K562 (cell line): Measurements from ENCODE around the gene UCP3. TPM values are rescaled to one million over a fixed set of nuclear protein-coding genes. Genes with fewer than 3 reads are reported as not detected.
A peak's percentile ranks its signal among the peaks of the same experiment; 100 is the strongest.

Experiments
- ATAC-seq: fragments of 200-7000 bp; cut with Tn5 transposase; 3 replicates; pipeline ENCODE4 v1.9.1; 2020; ENCODE audit warnings: moderate library complexity
- BruUV-seq: library from RNA; stranded (reverse); fragments of 400-500 nt; replicated peaks from 2 replicates; lab custom pipeline; 2021; lab: Mats Ljungman, UMichigan
- CTCF ChIA-PET: fragments of 300-600 bp; formaldehyde crosslinking; extraction: SDS; loops from one replicate; lab custom pipeline; 2021; ENCODE audit warnings: low intra/inter-chr PET ratio; lab: Yijun Ruan, JAX
- POLR2A ChIA-PET: fragments of 300-600, 350-650 bp; sonication (Branson Sonifier 250); formaldehyde crosslinking; extraction: SDS; loops from one replicate; lab custom pipeline; 2021; ENCODE audit warnings: antibody characterized with exemption, inconsistent platforms; lab: Yijun Ruan, JAX
- DNase-seq, 4 experiments: peaks; one replicate each; pipeline versions ENCODE4 v3.0.0 to v3.0.0-alpha.2; 2011 to 2018; ENCODE audit warnings: low spot score in 3 of 4, mixed read lengths in 3 of 4; ENCODE audit errors: extremely low read depth in 1 of 4
- FAIRE-seq: peaks from 2 replicates; lab custom pipeline; 2011; peaks lifted over from hg19 to GRCh38; lab: Jason Lieb, UNC
- H2AFZ ChIP-seq: 2 replicates; pipeline ENCODE4 v1.6.0; 2011; ENCODE audit warnings: low read depth, low read length, control low read depth, inconsistent platforms
- H3K27ac ChIP-seq: fragments of 200-600 bp; 3 replicates; pipeline ENCODE4 v1.8.0; 2011; ENCODE audit warnings: low read depth, mild to moderate bottlenecking, control low read depth, inconsistent platforms, low read length, moderate library complexity, mixed read lengths; ENCODE audit errors: extremely low read depth
- H3K27me3 ChIP-seq, 2 experiments: fragments of 300-600 bp in 1 of 2; 2 replicates in 1 of 2; 3 replicates in 1 of 2; pipeline versions ENCODE4 v1.6.0 to v1.8.0; 2011; ENCODE audit warnings: inconsistent platforms in 2 of 2, low read length in 2 of 2, mild to moderate bottlenecking in 1 of 2, mixed read lengths in 1 of 2, moderate library complexity in 1 of 2; ENCODE audit not compliant: control insufficient read depth in 2 of 2, insufficient read depth in 2 of 2
- H3K36me3 ChIP-seq: fragments of 300-600 bp; 3 replicates; pipeline ENCODE4 v1.8.0; 2011; ENCODE audit warnings: mild to moderate bottlenecking, low read length, inconsistent platforms; ENCODE audit not compliant: control insufficient read depth, insufficient read depth
- H3K4me1 ChIP-seq, 2 experiments: fragments of 200-600 bp in 1 of 2; replicated peaks in 1 of 2; 2 replicates in 1 of 2; 3 replicates in 1 of 2; pipeline versions ENCODE4 v1.5.1 to v1.8.0; 2011; ENCODE audit warnings: inconsistent platforms in 2 of 2, low read length in 2 of 2, mild to moderate bottlenecking in 1 of 2, mixed read lengths in 1 of 2, moderate library complexity in 1 of 2; ENCODE audit not compliant: control insufficient read depth in 2 of 2, insufficient read depth in 2 of 2
- H3K4me2 ChIP-seq: 2 replicates; pipeline ENCODE4 v1.6.1; 2011; ENCODE audit warnings: low read length, control low read depth, inconsistent platforms, mixed read lengths; ENCODE audit not compliant: insufficient read depth
- H3K4me3 ChIP-seq: fragments of 200-600 bp; sonication (generic), shearing (Covaris generic); 2 replicates; pipeline ENCODE4 v1.5.1; 2016; ENCODE audit warnings: control low read depth, inconsistent platforms
- H3K79me2 ChIP-seq: fragments of 200-600 bp; 3 replicates; pipeline ENCODE4 v1.8.0; 2011; ENCODE audit warnings: low read length, inconsistent platforms; ENCODE audit not compliant: control insufficient read depth, insufficient read depth
- H3K9ac ChIP-seq, 2 experiments: 2 replicates each; pipeline versions ENCODE4 v1.6.0 to v1.6.1; 2011; ENCODE audit warnings: low read depth in 2 of 2, low read length in 2 of 2, control low read depth in 1 of 2, inconsistent platforms in 1 of 2, mild to moderate bottlenecking in 1 of 2, mixed read lengths in 1 of 2; ENCODE audit not compliant: insufficient read depth in 1 of 2
- H3K9me1 ChIP-seq: one replicate; pipeline ENCODE4 v1.6.0; 2011; ENCODE audit warnings: inconsistent platforms, mild to moderate bottlenecking, low read length, moderate library complexity; ENCODE audit not compliant: control insufficient read depth, insufficient read depth
- H3K9me3 ChIP-seq: replicated peaks from 2 replicates; pipeline ENCODE4 v1.5.1; 2011; ENCODE audit warnings: low read depth, low read length, inconsistent platforms; ENCODE audit not compliant: control insufficient read depth, insufficient read depth
- H4K20me1 ChIP-seq: replicated peaks from 2 replicates; pipeline ENCODE4 v1.6.1; 2011; ENCODE audit warnings: low read length, inconsistent platforms, mixed read lengths; ENCODE audit not compliant: control insufficient read depth, insufficient read depth
- CTCF ChIP-seq, 3 experiments: IDR thresholded peaks in 2 of 3; conservative IDR thresholded peaks in 1 of 3; 2 replicates each; pipeline ENCODE4 v1.5.1; 2011 to 2012; ENCODE audit warnings: low read length in 3 of 3, mild to moderate bottlenecking in 3 of 3, control low read depth in 2 of 3, improper control_type of control experiment in 1 of 3, inconsistent platforms in 1 of 3, low read depth in 1 of 3, mixed read lengths in 1 of 3, moderate library complexity in 1 of 3; ENCODE audit not compliant: insufficient read depth in 2 of 3
- MCM7 ChIP-seq, 2 experiments: fragments of 450-650 bp; IDR thresholded peaks; 2 replicates each; pipeline ENCODE4 v1.6.1; 2016 to 2018
- RAD21 ChIP-seq, 2 experiments: fragments of 250-450 bp in 1 of 2; fragments of 450-650 bp in 1 of 2; sonication (Bioruptor Pico) in 1 of 2; formaldehyde crosslinking in 1 of 2; IDR thresholded peaks in 1 of 2; conservative IDR thresholded peaks in 1 of 2; 2 replicates each; pipeline versions ENCODE4 v1.4.0 to v1.8.0; 2020 to 2022; ENCODE audit warnings: mild to moderate bottlenecking in 2 of 2, moderate library complexity in 1 of 2
- REST ChIP-seq, 2 experiments: fragments of 450-650 bp; formaldehyde crosslinking in 1 of 2; IDR thresholded peaks; 2 replicates each; pipeline versions ENCODE4 v1.4.0 to v1.6.1; 2014 to 2020; ENCODE audit warnings: mild to moderate bottlenecking in 2 of 2, borderline replicate concordance in 1 of 2, low read depth in 1 of 2
- RFX7 ChIP-seq: fragments of 250-450 bp; sonication (Bioruptor Pico); IDR thresholded peaks from 2 replicates; pipeline ENCODE4 v1.5.1; 2021; ENCODE audit warnings: mild to moderate bottlenecking
- SMC3 ChIP-seq: conservative IDR thresholded peaks from 2 replicates; pipeline ENCODE4 v1.6.1; 2011; ENCODE audit warnings: low read depth, low read length, improper control_type of control experiment; ENCODE audit not compliant: insufficient read depth
- ZNF282 ChIP-seq: sonication (generic); formaldehyde crosslinking; IDR thresholded peaks from 2 replicates; pipeline ENCODE4 v1.8.1; 2023; ENCODE audit warnings: missing genetic modification reagents
- ZNF445 ChIP-seq: fragments of 250-450 bp; sonication (Bioruptor Pico); IDR thresholded peaks from 2 replicates; pipeline ENCODE4 v1.4.0; 2020; ENCODE audit warnings: low read depth, mild to moderate bottlenecking, moderate library complexity
- WGBS: fragments of 100-300 bp; shearing (Covaris generic); methylation state at CpG from one replicate; pipeline ENCODE4 v1.1.6; 2016; ENCODE audit warnings: low coverage, mixed read lengths; ENCODE audit not compliant: insufficient coverage; ENCODE audit errors: missing lambda C conversion rate; 5-methylcytosine and 5-hydroxymethylcytosine counted together
- in situ Hi-C: fragments of 300-500 bp; cut with MboI; formaldehyde crosslinking; loops from 4 replicates; pipeline ENCODE4 v1.15.0; 2018; ENCODE audit warnings: inconsistent platforms, mixed read lengths
- intact Hi-C: fragments of 100-400 bp; cut with micrococcal nuclease; formaldehyde crosslinking; loops from 2 replicates; pipeline ENCODE4 v1.14.2; 2022
- polyA plus RNA-seq, 8 experiments: library from polyadenylated mRNA; depleted of rRNA in 4 of 8; stranded (reverse) in 5 of 8; unstranded in 3 of 8; fragments of >200 nt; fragmentation: Nextera tagmentation in 2 of 8; fragmentation: Illumina TruSeq in 1 of 8; extraction: Ambion mirVana in 2 of 8; extraction: Trizol in 1 of 8; gene quantifications; 2 replicates each; pipeline versions ENCODE4 v1.2.1 to v1.2.3, GENCODE V29; 2011 to 2014; ENCODE audit warnings: inconsistent platforms in 1 of 8, missing spikeins in 1 of 8
- total RNA-seq, 7 experiments: library from RNA; depleted of rRNA in 6 of 7; stranded (reverse); fragments of >200 nt in 6 of 7; fragmentation: Illumina TruSeq in 2 of 7; extraction: Trizol in 2 of 7; gene quantifications; 2 replicates each; pipeline versions ENCODE4 v1.2.1 to v1.2.3, GENCODE V29; 2011 to 2021; ENCODE audit warnings: low replicate concordance in 1 of 7

The UCP3 gene
- total and polyA plus RNA-seq, 9 of the 15 experiments (the other 6 are each of a cell fraction or from before 2014, with no cell fraction given) = 0.05 to 0.65 (median 0.25) TPM; not detected in 2

- Histone ChIP-seq H3K4me3 (no peak overlapping the region), H3K9me3 (no peaks in the 10 kb centered on the region), H3K79me2 (no peaks in the 10 kb centered on the region), H3K9me1 (no peaks in the 10 kb centered on the region), H2AFZ (no peak overlapping the region), H3K27ac (no peak overlapping the region), H3K9ac (no peak overlapping the region), H3K27me3 (no peaks in the 10 kb centered on the region), H4K20me1 (no peaks in the 10 kb centered on the region), H3K4me1 (no peaks in the 10 kb centered on the region)
- no TSS peak for BruUV-seq
- intact Hi-C loops (loop anchor here (1.0 kb wide), 1 partner anchor 69 kb away; no protein-coding TSS in a partner anchor), in situ Hi-C loops (no loop called here)
- 60% methylated on average over 3 of the region's 3 CpGs for WGBS
- DNase-seq (no peak), FAIRE-seq (no peak)
- ChIA-PET POLR2A (interaction anchor here (0.7 to 1.0 kb wide), 2 partner anchors 11 to 27 kb away, joined by 4 read pairs; no protein-coding TSS in a partner anchor), CTCF (no interaction called here)
- TF ChIP-seq SMC3 (0 out of 2 replicates have a peak, but pooled peaks have one; percentile 4), REST (IDR thresholded peaks at IDR 0.05; ENCODE audit: borderline replicate concordance) (peak; percentile 32; the same call in 1 of the 2 replicates), REST (CRISPR knock-in tag; IDR thresholded peaks at IDR 0.05; ENCODE audit: low read depth) (no peak), RFX7 (CRISPR knock-in tag) (no peak), CTCF (IDR thresholded peaks at IDR 0.05 in 2 of 3, conservative IDR thresholded peaks at IDR 0.05 in 1 of 3; ENCODE audit: insufficient read depth in 2 of 3, low read depth in 1 of 3, low read length in 3 of 3) (peak in 1 of 3 experiments; percentile 34; a peak in 2 of 6 replicates), ZNF445 (CRISPR knock-in tag) (no peak), RAD21 (CRISPR knock-in tag; conservative IDR thresholded peaks at IDR 0.05 in 1 of 2, IDR thresholded peaks at IDR 0.05 in 1 of 2) (peak in 1 of 2 experiments; percentile 40; a peak in 2 of 4 replicates), ZNF282 (CRISPR knock-in tag) (no peak), MCM7 (IDR thresholded peaks at IDR 0.05) (no peak)
- TF ChIP-seq, all 486 proteins: peak for 4
- H3K36me3 ChIP-seq = peaks cover 35% of the 10 kb centered on the region; the same call in 2 of the 3 replicates
- peak; percentile 47; the same call in 1 of the 3 replicates for ATAC-seq
- H3K4me2 ChIP-seq = no peak overlapping the region
These were observed 24.2 kb upstream of the UCP3 start for GRCh38 chr11:74033046-74033445.
